ENCODE results near the gene DCAF17.

DNA sequence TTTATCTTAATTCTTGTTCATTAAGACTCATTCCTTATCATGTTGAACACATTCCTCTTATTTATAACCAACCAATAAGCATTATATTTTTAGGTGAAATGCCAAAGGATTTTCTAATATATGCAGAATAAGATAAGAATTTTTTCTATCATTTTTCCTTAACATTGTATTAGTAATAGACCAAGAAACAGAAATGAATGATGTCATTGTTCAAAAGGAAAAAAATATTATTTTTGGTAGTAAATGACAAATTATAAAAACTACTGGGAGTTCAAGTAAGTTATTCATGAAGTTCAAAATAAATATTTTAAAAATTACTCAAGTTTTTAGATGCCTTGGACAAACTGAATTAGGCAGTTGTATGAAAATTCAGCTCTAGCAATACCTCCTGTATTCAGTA is 25.5 kb downstream of the DCAF17 start:
- TF ChIP-seq, protein P1, sequence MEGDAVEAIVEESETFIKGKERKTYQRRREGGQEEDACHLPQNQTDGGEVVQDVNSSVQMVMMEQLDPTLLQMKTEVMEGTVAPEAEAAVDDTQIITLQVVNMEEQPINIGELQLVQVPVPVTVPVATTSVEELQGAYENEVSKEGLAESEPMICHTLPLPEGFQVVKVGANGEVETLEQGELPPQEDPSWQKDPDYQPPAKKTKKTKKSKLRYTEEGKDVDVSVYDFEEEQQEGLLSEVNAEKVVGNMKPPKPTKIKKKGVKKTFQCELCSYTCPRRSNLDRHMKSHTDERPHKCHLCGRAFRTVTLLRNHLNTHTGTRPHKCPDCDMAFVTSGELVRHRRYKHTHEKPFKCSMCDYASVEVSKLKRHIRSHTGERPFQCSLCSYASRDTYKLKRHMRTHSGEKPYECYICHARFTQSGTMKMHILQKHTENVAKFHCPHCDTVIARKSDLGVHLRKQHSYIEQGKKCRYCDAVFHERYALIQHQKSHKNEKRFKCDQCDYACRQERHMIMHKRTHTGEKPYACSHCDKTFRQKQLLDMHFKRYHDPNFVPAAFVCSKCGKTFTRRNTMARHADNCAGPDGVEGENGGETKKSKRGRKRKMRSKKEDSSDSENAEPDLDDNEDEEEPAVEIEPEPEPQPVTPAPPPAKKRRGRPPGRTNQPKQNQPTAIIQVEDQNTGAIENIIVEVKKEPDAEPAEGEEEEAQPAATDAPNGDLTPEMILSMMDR (IDR thresholded peaks at IDR 0.05; ENCODE audit: low read length) = no peak
- TF ChIP-seq EZH2 (IDR thresholded peaks at IDR 0.05; ENCODE audit: borderline replicate concordance, low read length) = no peak

Data from OCI-LY1 (cell line).